IMR-90 (cell line): Measurements from ENCODE around the gene RASL10A. TPM values are rescaled to one million over a fixed set of nuclear protein-coding genes. Genes with fewer than 3 reads are reported as not detected.

ENCODE experiments used
- ATAC-seq: fragments of 200-7000 bp; cut with Tn5 transposase; 2 replicates; pipeline ENCODE4 v1.9.1; 2020; ENCODE audit warnings: low read depth, mild to moderate bottlenecking, moderate library complexity
- BruUV-seq: library from RNA; stranded (reverse); fragments of 400-500 nt; replicated peaks from 2 replicates; lab custom pipeline; 2021; lab: Mats Ljungman, UMichigan
- CTCF ChIA-PET: fragments of 300-600 bp; formaldehyde crosslinking; extraction: SDS; loops from one replicate; lab custom pipeline; 2021; ENCODE audit warnings: antibody characterized with exemption; lab: Yijun Ruan, JAX
- POLR2A ChIA-PET: fragments of 300-600 bp; sonication (Branson Sonifier 250); formaldehyde crosslinking; loops from one replicate; lab custom pipeline; 2022; ENCODE audit warnings: antibody characterized with exemption; ENCODE audit not compliant: unreplicated experiment; lab: Charles Lee
- DNase-seq: peaks from one replicate; pipeline ENCODE4 v3.0.0; 2013
- H2AFZ ChIP-seq: replicated peaks from 2 replicates; pipeline ENCODE3; 2013; ENCODE audit warnings: low read length, mild to moderate bottlenecking; ENCODE audit not compliant: poor library complexity
- H2AK5ac ChIP-seq: 2 replicates; pipeline ENCODE4 v1.6.1; 2013; ENCODE audit warnings: low read depth, low read length, inconsistent platforms
- H2AK9ac ChIP-seq: replicated peaks from 2 replicates; pipeline ENCODE3; 2013; ENCODE audit warnings: mild to moderate bottlenecking, low read depth, low read length, moderate library complexity; ENCODE audit not compliant: poor library complexity
- H2BK120ac ChIP-seq: 2 replicates; pipeline ENCODE4 v1.6.1; 2013; ENCODE audit warnings: low read depth, low read length, inconsistent platforms
- H2BK15ac ChIP-seq: 3 replicates; pipeline ENCODE4 v1.6.1; 2013; ENCODE audit warnings: low read depth, low read length, inconsistent platforms
- H2BK20ac ChIP-seq: 2 replicates; pipeline ENCODE4 v1.6.1; 2013; ENCODE audit warnings: low read depth, mild to moderate bottlenecking, inconsistent platforms, low read length, moderate library complexity
- H2BK5ac ChIP-seq: 2 replicates; pipeline ENCODE4 v1.6.1; 2013; ENCODE audit warnings: mild to moderate bottlenecking, low read depth, low read length, inconsistent platforms; ENCODE audit not compliant: poor library complexity, severe bottlenecking
- H3K14ac ChIP-seq: replicated peaks from 2 replicates; pipeline ENCODE4 v1.6.1; 2013; ENCODE audit warnings: low read depth, low read length, inconsistent platforms
- H3K18ac ChIP-seq: 2 replicates; pipeline ENCODE4 v1.6.1; 2013; ENCODE audit warnings: low read depth, low read length, control low read depth
- H3K23ac ChIP-seq: 2 replicates; pipeline ENCODE4 v1.6.1; 2013; ENCODE audit warnings: low read depth, low read length, inconsistent platforms
- H3K27ac ChIP-seq: 2 replicates; pipeline ENCODE4 v1.5.1; 2013; ENCODE audit warnings: mild to moderate bottlenecking, control low read depth, low read length; ENCODE audit not compliant: insufficient read depth
- H3K27me3 ChIP-seq: 2 replicates; pipeline ENCODE4 v1.6.1; 2013; ENCODE audit warnings: low read length; ENCODE audit not compliant: control insufficient read depth, insufficient read depth
- H3K36me3 ChIP-seq: 2 replicates; pipeline ENCODE4 v1.6.1; 2013; ENCODE audit warnings: low read length, mixed read lengths; ENCODE audit not compliant: control insufficient read depth, insufficient read depth
- H3K4ac ChIP-seq: 2 replicates; pipeline ENCODE4 v1.6.1; 2013; ENCODE audit warnings: low read depth, low read length, inconsistent platforms
- H3K4me1 ChIP-seq: 2 replicates; pipeline ENCODE4 v1.6.1; 2013; ENCODE audit warnings: low read length, mixed read lengths; ENCODE audit not compliant: control insufficient read depth, insufficient read depth
- H3K4me2 ChIP-seq: 2 replicates; pipeline ENCODE4 v1.6.1; 2013; ENCODE audit warnings: low read depth, mild to moderate bottlenecking, control low read depth, low read length, moderate library complexity
- H3K4me3 ChIP-seq: 2 replicates; pipeline ENCODE4 v1.5.1; 2013; ENCODE audit warnings: low read depth, mild to moderate bottlenecking, control low read depth, low read length, moderate library complexity; ENCODE audit not compliant: insufficient read depth
- H3K56ac ChIP-seq: 2 replicates; pipeline ENCODE4 v1.6.1; 2013; ENCODE audit warnings: low read length, inconsistent platforms; ENCODE audit not compliant: insufficient read depth; ENCODE audit errors: extremely low read depth
- H3K79me1 ChIP-seq, 2 experiments: 2 replicates each; pipeline ENCODE4 v1.6.1; 2013; ENCODE audit warnings: low read length in 2 of 2, inconsistent platforms in 1 of 2, low read depth in 1 of 2
- H3K9ac ChIP-seq: 2 replicates; pipeline ENCODE4 v1.6.1; 2013; ENCODE audit warnings: low read depth, low read length, control low read depth
- H3K9me1 ChIP-seq: 2 replicates; pipeline ENCODE4 v1.6.1; 2013; ENCODE audit warnings: low read length, inconsistent platforms; ENCODE audit not compliant: insufficient read depth
- H3K9me3 ChIP-seq: 2 replicates; pipeline ENCODE4 v1.6.1; 2013; ENCODE audit warnings: low read length; ENCODE audit not compliant: control insufficient read depth, insufficient read depth
- H4K20me1 ChIP-seq: 2 replicates; pipeline ENCODE4 v1.6.1; 2013; ENCODE audit warnings: low read length, inconsistent platforms; ENCODE audit not compliant: insufficient read depth
- H4K5ac ChIP-seq: 2 replicates; pipeline ENCODE4 v1.6.1; 2013; ENCODE audit warnings: mild to moderate bottlenecking, low read depth, low read length, control low read depth
- H4K8ac ChIP-seq, 2 experiments: 2 replicates each; pipeline ENCODE4 v1.6.1; 2013; ENCODE audit warnings: low read depth in 2 of 2, low read length in 2 of 2, control low read depth in 1 of 2, inconsistent platforms in 1 of 2
- H4K91ac ChIP-seq: 2 replicates; pipeline ENCODE4 v1.6.1; 2013; ENCODE audit warnings: low read depth, low read length, inconsistent platforms; ENCODE audit not compliant: insufficient read depth
- BHLHE40 ChIP-seq: fragments of 150-350 bp; IDR thresholded peaks from 2 replicates; pipeline ENCODE4 v1.6.1; 2016; ENCODE audit warnings: mild to moderate bottlenecking, low read depth, low read length
- CEBPB ChIP-seq: IDR thresholded peaks from 2 replicates; pipeline ENCODE4 v1.6.1; 2012; ENCODE audit warnings: low read depth, low read length, improper control_type of control experiment
- CHD1 ChIP-seq: IDR thresholded peaks from 2 replicates; pipeline ENCODE4 v1.6.1; 2012; ENCODE audit warnings: low read depth, low read length, improper control_type of control experiment
- MAFK ChIP-seq: IDR thresholded peaks from 2 replicates; pipeline ENCODE4 v1.6.1; 2012; ENCODE audit warnings: low read depth, low read length, improper control_type of control experiment
- MAZ ChIP-seq: IDR thresholded peaks from 2 replicates; pipeline ENCODE4 v1.6.1; 2012; ENCODE audit warnings: low read depth, mild to moderate bottlenecking, low read length, improper control_type of control experiment, moderate library complexity, borderline replicate concordance
- NFE2L2 ChIP-seq: fragments of 150-350 bp; IDR thresholded peaks from 2 replicates; pipeline ENCODE4 v1.6.1; 2016; ENCODE audit warnings: low read depth, mild to moderate bottlenecking, low read length
- POLR2A ChIP-seq: IDR thresholded peaks from 2 replicates; pipeline ENCODE4 v1.6.1; 2012; ENCODE audit warnings: mild to moderate bottlenecking, low read depth, low read length
- RAD21 ChIP-seq: IDR thresholded peaks from 2 replicates; pipeline ENCODE4 v1.6.1; 2012; ENCODE audit warnings: low read length, improper control_type of control experiment
- RCOR1 ChIP-seq: IDR thresholded peaks from 2 replicates; pipeline ENCODE4 v1.6.1; 2012; ENCODE audit warnings: mild to moderate bottlenecking, low read length, improper control_type of control experiment; ENCODE audit not compliant: insufficient replicate concordance
- SMC3 ChIP-seq: fragments of 150-350 bp; IDR thresholded peaks from 2 replicates; pipeline ENCODE4 v1.6.1; 2016; ENCODE audit warnings: low read depth, mild to moderate bottlenecking, antibody characterized with exemption, low read length, moderate library complexity
- WGBS, 2 experiments: methylation state at CpG; one replicate each; pipeline versions ENCODE4 v1.1.5 to v1.1.7; 2013; ENCODE audit warnings: missing lambda C conversion rate in 2 of 2; ENCODE audit not compliant: insufficient read length in 1 of 2; ENCODE audit errors: extremely low coverage in 2 of 2; 5-methylcytosine and 5-hydroxymethylcytosine counted together
- dilution Hi-C: fragments of 300-500 bp; cut with HindIII; formaldehyde crosslinking; loops from one replicate; pipeline ENCODE4 v1.14.3; 2018; ENCODE audit warnings: low sequenced_read_pairs; ENCODE audit not compliant: unreplicated experiment
- in situ Hi-C: fragments of 300-500 bp; cut with MboI; formaldehyde crosslinking; loops from 3 replicates; pipeline ENCODE4 v1.14.3; 2019; ENCODE audit warnings: low sequenced_read_pairs, inconsistent platforms, mixed read lengths
- intact Hi-C: fragments of 100-400 bp; cut with micrococcal nuclease; formaldehyde crosslinking; loops from 2 replicates; pipeline ENCODE4 v1.10.0; 2022
- polyA plus RNA-seq, 3 experiments: library from polyadenylated mRNA; depleted of rRNA; stranded (reverse); fragments of >200 nt; gene quantifications; 2 replicates each; pipeline ENCODE4 v1.2.3, GENCODE V29; 2012; ENCODE audit warnings: low replicate concordance in 1 of 3
- total RNA-seq: library from RNA; depleted of rRNA; stranded (reverse); fragments of >200 nt; gene quantifications from 2 replicates; pipeline ENCODE4 v1.2.3, GENCODE V29; 2012
- TF ChIP-seq, protein P1 (sequence below): fragments of 150-350 bp; IDR thresholded peaks from 2 replicates; pipeline ENCODE4 v1.6.1; 2016; ENCODE audit warnings: low read depth, mild to moderate bottlenecking, low read length, moderate library complexity, borderline replicate concordance
- TF ChIP-seq, protein P2 (sequence below): fragments of 150-350 bp; IDR thresholded peaks from 2 replicates; pipeline ENCODE4 v1.6.1; 2017; ENCODE audit warnings: mild to moderate bottlenecking, antibody characterized with exemption, low read length, low read depth

RASL10A gene
- total and polyA plus RNA-seq, 2 of the 4 experiments (the other 2 are of a cell fraction): 0.26 TPM; not detected in 1

DNA sequence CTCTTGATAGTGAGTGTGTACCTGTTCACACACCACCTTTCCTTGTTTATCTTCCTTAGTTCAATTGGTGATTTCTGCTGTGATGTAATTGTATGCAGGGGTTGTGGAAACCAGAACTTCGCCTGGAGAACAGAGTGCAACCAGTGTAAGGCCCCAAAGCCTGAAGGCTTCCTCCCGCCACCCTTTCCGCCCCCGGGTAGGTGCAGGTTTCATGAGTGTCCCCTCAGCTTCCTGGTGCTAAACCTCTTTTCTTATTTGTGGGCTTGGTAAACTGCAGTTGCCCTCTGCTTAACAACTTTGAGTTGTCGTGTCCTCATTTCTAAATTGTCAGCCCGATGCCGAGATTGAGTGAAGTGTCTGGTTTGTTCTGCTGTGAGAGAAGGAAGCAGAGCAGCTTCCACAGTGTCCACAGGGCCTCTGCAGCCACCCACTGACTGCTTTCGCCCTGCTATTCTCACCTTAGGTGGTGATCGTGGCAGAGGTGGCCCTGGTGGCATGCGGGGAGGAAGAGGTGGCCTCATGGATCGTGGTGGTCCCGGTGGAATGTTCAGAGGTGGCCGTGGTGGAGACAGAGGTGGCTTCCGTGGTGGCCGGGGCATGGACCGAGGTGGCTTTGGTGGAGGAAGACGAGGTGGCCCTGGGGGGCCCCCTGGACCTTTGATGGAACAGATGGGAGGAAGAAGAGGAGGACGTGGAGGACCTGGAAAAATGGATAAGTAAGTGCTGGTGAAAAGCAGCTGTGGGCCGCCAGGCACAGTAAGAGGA lies 16.2 kb downstream of the RASL10A start:
- DNase-seq (no peak), ATAC-seq (no peak)
- H3K27ac ChIP-seq: no peak overlapping the region
- H2BK20ac ChIP-seq: no peak overlapping the region
- ChIA-PET CTCF (no interaction called here), POLR2A (no interaction called here)
- no TSS peak for BruUV-seq
- no peak overlapping the region for H2BK120ac ChIP-seq
- H2AK5ac ChIP-seq: no peak overlapping the region
- no peak overlapping the region for H4K5ac ChIP-seq
- peaks cover 10% of the 10 kb centered on the region for H3K9me1 ChIP-seq
- no peak overlapping the region for H4K91ac ChIP-seq
- WGBS, 2 experiments: 89% methylated on average over 12 of the region's 19 CpGs; no CpG with 5 or more reads in 1 of the 2 experiments
- H2BK5ac ChIP-seq: no peak overlapping the region
- no peak overlapping the region for H3K4me3 ChIP-seq
- no peak overlapping the region for H3K18ac ChIP-seq
- peak overlapping the region; percentile 26 for H2AK9ac ChIP-seq
- no peaks in the 10 kb centered on the region; the same call in 1 of the 2 replicates for H3K4me1 ChIP-seq
- no peak overlapping the region for H4K8ac ChIP-seq
- H2BK15ac ChIP-seq: no peak overlapping the region
- no peak overlapping the region for H3K56ac ChIP-seq
- no peak overlapping the region for H3K4me2 ChIP-seq
- in situ Hi-C loops (no loop called here), dilution Hi-C loops (no loop called here), intact Hi-C loops (no loop called here)
- H3K36me3 ChIP-seq: peaks cover 63% of the 10 kb centered on the region
- H3K4ac ChIP-seq: no peak overlapping the region
- no peak overlapping the region for H3K14ac ChIP-seq
- no peak overlapping the region for H3K23ac ChIP-seq
- peaks cover 43% of the 10 kb centered on the region for H4K20me1 ChIP-seq
- no peaks in the 10 kb centered on the region for H3K27me3 ChIP-seq
- no peak overlapping the region for H3K9ac ChIP-seq
- H2AFZ ChIP-seq: no peak overlapping the region
- no peaks in the 10 kb centered on the region for H3K9me3 ChIP-seq
- peaks cover 22 to 32% of the 10 kb centered on the region in 2 experiments for H3K79me1 ChIP-seq
- no peak for TF ChIP-seq MAZ
- TF ChIP-seq, protein P1, sequence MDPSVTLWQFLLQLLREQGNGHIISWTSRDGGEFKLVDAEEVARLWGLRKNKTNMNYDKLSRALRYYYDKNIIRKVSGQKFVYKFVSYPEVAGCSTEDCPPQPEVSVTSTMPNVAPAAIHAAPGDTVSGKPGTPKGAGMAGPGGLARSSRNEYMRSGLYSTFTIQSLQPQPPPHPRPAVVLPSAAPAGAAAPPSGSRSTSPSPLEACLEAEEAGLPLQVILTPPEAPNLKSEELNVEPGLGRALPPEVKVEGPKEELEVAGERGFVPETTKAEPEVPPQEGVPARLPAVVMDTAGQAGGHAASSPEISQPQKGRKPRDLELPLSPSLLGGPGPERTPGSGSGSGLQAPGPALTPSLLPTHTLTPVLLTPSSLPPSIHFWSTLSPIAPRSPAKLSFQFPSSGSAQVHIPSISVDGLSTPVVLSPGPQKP: no peak
- no peak for TF ChIP-seq SMC3
- TF ChIP-seq, protein P2, sequence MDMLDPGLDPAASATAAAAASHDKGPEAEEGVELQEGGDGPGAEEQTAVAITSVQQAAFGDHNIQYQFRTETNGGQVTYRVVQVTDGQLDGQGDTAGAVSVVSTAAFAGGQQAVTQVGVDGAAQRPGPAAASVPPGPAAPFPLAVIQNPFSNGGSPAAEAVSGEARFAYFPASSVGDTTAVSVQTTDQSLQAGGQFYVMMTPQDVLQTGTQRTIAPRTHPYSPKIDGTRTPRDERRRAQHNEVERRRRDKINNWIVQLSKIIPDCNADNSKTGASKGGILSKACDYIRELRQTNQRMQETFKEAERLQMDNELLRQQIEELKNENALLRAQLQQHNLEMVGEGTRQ: no peak
- no peak for TF ChIP-seq BHLHE40
- TF ChIP-seq MAFK: no peak
- TF ChIP-seq NFE2L2: no peak
- TF ChIP-seq RAD21: no peak
- no peak for TF ChIP-seq CEBPB
- no peak for TF ChIP-seq POLR2A
- TF ChIP-seq CHD1: no peak
- no peak for TF ChIP-seq RCOR1
